HAP-1 (cell line): ENCODE data around the gene HADHB.

Experiments used
- DNase-seq, 2 experiments: peaks; one replicate each; pipeline ENCODE4 v3.0.0-alpha.2; 2016 to 2020; ENCODE audit warnings: low spot score in 2 of 2
- H3K27me3 ChIP-seq: fragments of 250-450 bp; sonication (Bioruptor Pico); 2 replicates; pipeline ENCODE4 v1.5.1; 2020; ENCODE audit warnings: low read depth, mild to moderate bottlenecking, moderate library complexity
- H3K36me3 ChIP-seq: fragments of 250-450 bp; sonication (Bioruptor Pico); replicated peaks from 2 replicates; pipeline ENCODE4 v1.5.1; 2020; ENCODE audit warnings: mild to moderate bottlenecking
- H3K4me1 ChIP-seq: fragments of 250-450 bp; sonication (Bioruptor Pico); 2 replicates; pipeline ENCODE4 v1.5.1; 2020; ENCODE audit warnings: mild to moderate bottlenecking
- H3K4me3 ChIP-seq: fragments of 250-450 bp; sonication (Bioruptor Pico); 2 replicates; pipeline ENCODE4 v1.5.1; 2020; ENCODE audit warnings: mild to moderate bottlenecking, moderate library complexity
- H3K9me3 ChIP-seq: fragments of 250-450 bp; sonication (Bioruptor Pico); 2 replicates; pipeline ENCODE4 v1.5.1; 2020; ENCODE audit warnings: mild to moderate bottlenecking, moderate library complexity
- in situ Hi-C: fragments of 300-500 bp; cut with MboI; formaldehyde crosslinking; loops from 3 replicates; pipeline ENCODE4 v1.14.3; 2020; ENCODE audit warnings: low sequenced_read_pairs, inconsistent platforms, mixed read lengths

Gene HADHB

GRCh38 chr2:26244309-26245230 lies at the start of gene HADHB, which contains the start of gene HADHA:
TSS of gene HADHB (plus strand) at chr2:26244939. CDS start at chr2:26254255, 9,316 bp downstream.
TSS of gene HADHA (minus strand) at chr2:26244632. CDS start at chr2:26244596, 36 bp downstream.
- in situ Hi-C loops, result no loop called here
- peak; percentile 94 to 96 for DNase-seq
- Histone ChIP-seq H3K9me3 (no peaks in the 10 kb centered on the region), H3K4me1 (peaks cover 13% of the 10 kb centered on the region), H3K36me3 (no peaks in the 10 kb centered on the region; the same call in 1 of the 2 replicates), H3K27me3 (no peaks in the 10 kb centered on the region), H3K4me3 (peak within 1 kb of the TSS; percentile 96)

- no peaks in the 10 kb centered on the region for H3K4me1 ChIP-seq
- H3K9me3 ChIP-seq, result no peaks in the 10 kb centered on the region
- peaks cover 61% of the 10 kb centered on the region for H3K36me3 ChIP-seq
- DNase-seq, result no peak
- no peak overlapping the region for H3K4me3 ChIP-seq
- in situ Hi-C loops, result no loop called here
- H3K27me3 ChIP-seq, result no peaks in the 10 kb centered on the region
Observed at GRCh38 chr2:26195040-26195984, 49.4 kb upstream of the HADHB start.

GRCh38 chr2:26196683-26197418 lies 47.9 kb upstream of the HADHB start:
- no peak for DNase-seq
- H3K36me3 ChIP-seq, result peaks cover 58% of the 10 kb centered on the region
- H3K27me3 ChIP-seq, result no peaks in the 10 kb centered on the region
- H3K4me1 ChIP-seq, result no peaks in the 10 kb centered on the region
- no peak overlapping the region for H3K4me3 ChIP-seq
- in situ Hi-C loops, result no loop called here
- H3K9me3 ChIP-seq, result no peaks in the 10 kb centered on the region

GRCh38 chr2:26197516-26197915 lies 47.2 kb upstream of the HADHB start:
- no peak overlapping the region for H3K4me3 ChIP-seq
- H3K27me3 ChIP-seq, result no peaks in the 10 kb centered on the region
- in situ Hi-C loops, result no loop called here
- peaks cover 60% of the 10 kb centered on the region for H3K36me3 ChIP-seq
- H3K9me3 ChIP-seq, result no peaks in the 10 kb centered on the region
- DNase-seq, result no peak
- H3K4me1 ChIP-seq, result no peaks in the 10 kb centered on the region

- no peaks in the 10 kb centered on the region for H3K27me3 ChIP-seq
- DNase-seq, result no peak
- peaks cover 37% of the 10 kb centered on the region for H3K36me3 ChIP-seq
- H3K4me3 ChIP-seq, result no peak overlapping the region
- in situ Hi-C loops, result no loop called here
- no peaks in the 10 kb centered on the region for H3K4me1 ChIP-seq
- H3K9me3 ChIP-seq, result no peaks in the 10 kb centered on the region
Observed at GRCh38 chr2:26202981-26203490, 41.7 kb upstream of the HADHB start.

GRCh38 chr2:26203906-26204305 lies 40.8 kb upstream of the HADHB start:
- H3K27me3 ChIP-seq, result no peaks in the 10 kb centered on the region
- no peaks in the 10 kb centered on the region for H3K4me1 ChIP-seq
- H3K9me3 ChIP-seq, result no peaks in the 10 kb centered on the region
- H3K36me3 ChIP-seq, result peaks cover 42% of the 10 kb centered on the region
- no peak overlapping the region for H3K4me3 ChIP-seq
- DNase-seq, result no peak
- in situ Hi-C loops, result no loop called here

GRCh38 chr2:26212011-26212410 lies 32.7 kb upstream of the HADHB start:
- no peak for DNase-seq
- Histone ChIP-seq H3K4me3 (no peak overlapping the region), H3K4me1 (no peaks in the 10 kb centered on the region; the same call in 1 of the 2 replicates), H3K27me3 (no peaks in the 10 kb centered on the region), H3K9me3 (no peaks in the 10 kb centered on the region), H3K36me3 (peaks cover 73% of the 10 kb centered on the region)
- in situ Hi-C loops, result no loop called here

- Histone ChIP-seq H3K27me3 (no peaks in the 10 kb centered on the region), H3K36me3 (peaks cover 69% of the 10 kb centered on the region), H3K4me3 (no peak overlapping the region), H3K4me1 (no peaks in the 10 kb centered on the region; the same call in 1 of the 2 replicates), H3K9me3 (no peaks in the 10 kb centered on the region; the same call in 1 of the 2 replicates)
- DNase-seq, result no peak
- in situ Hi-C loops, result no loop called here
Observed at GRCh38 chr2:26214759-26215158, 30.0 kb upstream of the HADHB start.

- peaks cover 62% of the 10 kb centered on the region for H3K36me3 ChIP-seq
- in situ Hi-C loops, result no loop called here
- no peaks in the 10 kb centered on the region; the same call in 1 of the 2 replicates for H3K4me1 ChIP-seq
- no peak for DNase-seq
- H3K4me3 ChIP-seq, result no peak overlapping the region
- no peaks in the 10 kb centered on the region; the same call in 1 of the 2 replicates for H3K9me3 ChIP-seq
- H3K27me3 ChIP-seq, result no peaks in the 10 kb centered on the region
Observed at GRCh38 chr2:26215833-26216232, 28.9 kb upstream of the HADHB start.

- Histone ChIP-seq H3K4me1 (no peaks in the 10 kb centered on the region; the same call in 1 of the 2 replicates), H3K36me3 (peaks cover 54% of the 10 kb centered on the region), H3K4me3 (no peak overlapping the region), H3K27me3 (no peaks in the 10 kb centered on the region), H3K9me3 (no peaks in the 10 kb centered on the region; the same call in 1 of the 2 replicates)
- DNase-seq, result no peak
- in situ Hi-C loops, result no loop called here
Observed at GRCh38 chr2:26216587-26216986, 28.2 kb upstream of the HADHB start.

GRCh38 chr2:26217720-26218119 lies 27.0 kb upstream of the HADHB start:
- in situ Hi-C loops, result no loop called here
- Histone ChIP-seq H3K4me1 (no peaks in the 10 kb centered on the region; the same call in 1 of the 2 replicates), H3K4me3 (no peak overlapping the region), H3K36me3 (peaks cover 47% of the 10 kb centered on the region), H3K27me3 (no peaks in the 10 kb centered on the region), H3K9me3 (no peaks in the 10 kb centered on the region; the same call in 1 of the 2 replicates)
- DNase-seq, result no peak

- Histone ChIP-seq H3K4me1 (no peaks in the 10 kb centered on the region), H3K36me3 (peaks cover 29% of the 10 kb centered on the region)
- in situ Hi-C loops, result no loop called here
Observed at GRCh38 chr2:26223018-26223417, 21.7 kb upstream of the HADHB start.

GRCh38 chr2:26224095-26224494 lies 20.6 kb upstream of the HADHB start:
- Histone ChIP-seq H3K4me3 (no peak overlapping the region), H3K36me3 (peaks cover 39% of the 10 kb centered on the region), H3K9me3 (no peaks in the 10 kb centered on the region), H3K27me3 (no peaks in the 10 kb centered on the region), H3K4me1 (no peaks in the 10 kb centered on the region)
- in situ Hi-C loops, result no loop called here
- no peak for DNase-seq

More at GRCh38 chr2:26223018-26223417, 21.7 kb upstream of the HADHB start:
- Histone ChIP-seq H3K27me3 (no peaks in the 10 kb centered on the region), H3K9me3 (no peaks in the 10 kb centered on the region), H3K4me3 (no peak overlapping the region)
- no peak for DNase-seq
